ENCODE measurements around the gene MDM2. TPM values are rescaled to one million over a fixed set of nuclear protein-coding genes. Genes with fewer than 3 reads are reported as not detected.
"Not testable (repeated sequence)": the region's sequence is repeated elsewhere in the genome, so short reads cannot be mapped to it uniquely, and the experiment has no call there.

MDM2 gene
- total RNA-seq, 1 donor from 2014 or later = 243 TPM

GRCh38 chr12:68805592-68806120 lies 2.3 kb upstream of the MDM2 start:
- DNase-seq (ENCODE audit: low read depth, low spot score) = no peak

DNA sequence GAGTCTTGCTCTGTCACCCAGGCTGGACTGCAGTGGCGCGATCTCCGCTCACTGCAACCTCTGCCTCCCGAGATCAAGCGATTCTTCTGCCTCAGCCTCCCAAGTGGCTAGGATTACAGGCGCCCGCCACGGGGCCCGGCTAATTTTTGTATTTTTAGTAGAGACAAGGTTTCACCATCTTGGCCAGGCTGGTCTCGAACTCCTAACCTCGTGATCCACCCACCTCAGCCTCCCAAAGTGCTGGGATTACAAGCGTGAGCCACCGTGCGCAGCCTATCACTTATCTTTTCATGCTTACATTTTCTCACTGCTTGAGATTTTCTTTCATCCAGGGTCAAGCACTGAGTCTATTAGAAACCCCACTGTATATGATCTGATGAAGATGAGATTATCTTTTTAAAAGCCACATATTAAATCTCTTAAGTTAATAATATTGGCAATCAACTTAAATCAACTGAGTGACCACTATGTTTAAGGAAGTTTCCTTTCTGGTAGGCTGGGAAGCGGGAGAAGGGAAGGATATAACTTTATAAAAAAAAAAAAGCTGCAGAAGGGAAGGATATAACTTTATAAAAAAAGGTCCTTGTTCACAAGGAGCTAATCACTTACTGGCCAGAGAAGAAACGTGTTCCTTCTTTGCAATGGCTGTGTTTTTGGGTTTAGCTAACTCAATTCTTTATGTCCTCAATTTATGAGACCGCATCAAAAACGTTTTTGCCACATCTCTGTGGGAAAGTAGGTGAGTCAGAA lies 1.3 kb upstream of the MDM2 start:
- DNase-seq (ENCODE audit: low read depth, low spot score) = no peak

GRCh38 chr12:68807274-68807575 lies 752 bp upstream of the MDM2 start:
- DNase-seq (ENCODE audit: low read depth, low spot score) = not testable (repeated sequence)

DNA sequence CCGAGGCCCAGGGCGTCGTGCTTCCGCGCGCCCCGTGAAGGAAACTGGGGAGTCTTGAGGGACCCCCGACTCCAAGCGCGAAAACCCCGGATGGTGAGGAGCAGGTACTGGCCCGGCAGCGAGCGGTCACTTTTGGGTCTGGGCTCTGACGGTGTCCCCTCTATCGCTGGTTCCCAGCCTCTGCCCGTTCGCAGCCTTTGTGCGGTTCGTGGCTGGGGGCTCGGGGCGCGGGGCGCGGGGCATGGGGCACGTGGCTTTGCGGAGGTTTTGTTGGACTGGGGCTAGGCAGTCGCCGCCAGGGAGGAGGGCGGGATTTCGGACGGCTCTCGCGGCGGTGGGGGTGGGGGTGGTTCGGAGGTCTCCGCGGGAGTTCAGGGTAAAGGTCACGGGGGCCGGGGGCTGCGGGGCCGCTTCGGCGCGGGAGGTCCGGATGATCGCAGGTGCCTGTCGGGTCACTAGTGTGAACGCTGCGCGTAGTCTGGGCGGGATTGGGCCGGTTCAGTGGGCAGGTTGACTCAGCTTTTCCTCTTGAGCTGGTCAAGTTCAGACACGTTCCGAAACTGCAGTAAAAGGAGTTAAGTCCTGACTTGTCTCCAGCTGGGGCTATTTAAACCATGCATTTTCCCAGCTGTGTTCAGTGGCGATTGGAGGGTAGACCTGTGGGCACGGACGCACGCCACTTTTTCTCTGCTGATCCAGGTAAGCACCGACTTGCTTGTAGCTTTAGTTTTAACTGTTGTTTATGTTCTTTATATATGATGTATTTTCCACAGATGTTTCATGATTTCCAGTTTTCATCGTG lies 612 bp downstream of the MDM2 start:
- peak; percentile 84 for DNase-seq (ENCODE audit: low read depth, low spot score)

DNA sequence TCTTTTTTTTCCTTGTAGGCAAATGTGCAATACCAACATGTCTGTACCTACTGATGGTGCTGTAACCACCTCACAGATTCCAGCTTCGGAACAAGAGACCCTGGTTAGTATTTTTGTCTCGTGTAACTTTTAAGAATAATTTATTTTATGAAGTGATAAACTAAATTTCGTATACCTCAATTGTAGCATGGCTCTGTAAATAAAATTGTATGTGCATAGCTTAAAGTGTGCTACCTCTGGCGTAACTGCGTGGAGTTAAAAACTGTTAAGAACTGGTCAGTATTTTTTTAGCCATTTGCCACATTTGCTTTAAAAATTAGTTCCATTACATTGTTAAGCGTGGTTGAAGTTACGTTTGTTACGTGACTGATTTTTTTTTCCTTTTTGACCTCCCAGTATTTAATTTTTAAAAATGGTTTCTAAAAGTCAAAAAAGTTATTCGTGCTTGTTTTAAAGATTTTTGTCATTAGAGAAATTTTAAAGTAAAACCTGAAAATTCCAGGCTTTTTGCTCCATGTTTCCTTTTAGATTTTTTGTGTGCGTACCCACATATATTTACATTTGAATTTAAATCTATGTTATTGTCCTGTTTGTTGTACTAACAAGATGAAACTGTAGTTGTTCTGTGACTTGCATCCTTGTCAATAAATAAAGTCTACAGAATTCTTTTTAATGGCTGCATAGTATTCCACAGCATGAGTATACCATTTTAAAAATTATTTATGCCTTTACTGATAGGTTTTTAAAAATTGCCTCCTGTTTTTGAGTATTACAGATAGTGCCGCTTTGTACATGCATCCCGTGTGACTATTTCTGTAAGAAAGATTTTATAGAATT lies 1.4 kb downstream of the MDM2 start:
- no peak for DNase-seq (ENCODE audit: low read depth, low spot score)

DNA sequence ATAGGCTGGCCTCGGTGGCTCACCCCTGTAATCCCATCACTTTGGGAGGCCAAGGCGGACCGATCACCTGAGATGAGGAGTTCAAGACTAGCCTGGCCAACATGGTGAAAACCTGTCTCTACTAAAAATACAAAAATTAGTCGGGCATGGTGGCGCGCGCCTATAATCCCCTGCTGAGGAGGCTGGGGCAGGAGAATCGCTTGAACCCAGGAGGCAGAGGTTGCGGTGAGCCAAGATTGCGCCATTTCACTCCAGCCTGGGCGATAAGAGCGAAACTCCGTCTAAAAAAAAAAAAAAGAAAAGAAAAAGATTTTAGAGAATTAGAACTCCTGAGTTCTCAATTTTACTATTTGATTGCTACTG lies 2.0 kb downstream of the MDM2 start:
- DNase-seq (ENCODE audit: low read depth, low spot score) = not testable (repeated sequence)

GRCh38 chr12:68811573-68811972 lies 3.6 kb downstream of the MDM2 start:
- DNase-seq (ENCODE audit: low read depth, low spot score) = not testable (repeated sequence)

DNA sequence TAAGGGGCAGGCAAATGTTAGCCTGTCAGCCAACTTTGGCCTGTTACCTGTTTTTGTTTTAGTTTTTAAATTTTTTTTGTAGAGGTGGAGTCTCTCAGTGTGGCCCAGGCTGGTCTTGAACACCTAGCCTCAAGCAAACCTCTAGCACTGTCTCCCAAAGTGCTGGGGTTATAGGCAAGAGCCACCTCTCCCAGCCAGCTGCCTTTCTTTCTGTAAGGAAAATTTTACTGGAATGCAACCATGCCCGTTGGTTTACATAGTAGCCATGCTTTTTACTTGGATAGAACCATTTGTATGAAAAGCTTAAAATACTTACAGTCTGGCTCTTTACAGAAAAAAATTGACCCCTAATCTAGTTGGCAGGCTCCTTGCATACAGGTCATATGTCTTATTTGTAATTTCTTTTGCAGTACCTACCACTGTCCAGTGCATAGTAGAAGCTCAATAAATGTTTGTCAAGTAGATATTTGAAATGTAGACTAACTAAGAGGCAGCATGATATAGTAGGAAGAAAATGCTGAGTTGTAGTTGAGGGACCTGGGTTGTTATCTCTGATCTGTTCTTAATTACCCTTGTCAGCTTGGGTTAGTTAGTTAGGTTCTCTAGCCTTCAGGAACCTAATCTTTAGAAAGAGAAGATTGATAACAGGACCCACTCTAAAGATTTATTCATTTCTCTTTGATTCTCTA lies 4.7 kb downstream of the MDM2 start:
- DNase-seq (ENCODE audit: low read depth, low spot score) = no peak

DNA sequence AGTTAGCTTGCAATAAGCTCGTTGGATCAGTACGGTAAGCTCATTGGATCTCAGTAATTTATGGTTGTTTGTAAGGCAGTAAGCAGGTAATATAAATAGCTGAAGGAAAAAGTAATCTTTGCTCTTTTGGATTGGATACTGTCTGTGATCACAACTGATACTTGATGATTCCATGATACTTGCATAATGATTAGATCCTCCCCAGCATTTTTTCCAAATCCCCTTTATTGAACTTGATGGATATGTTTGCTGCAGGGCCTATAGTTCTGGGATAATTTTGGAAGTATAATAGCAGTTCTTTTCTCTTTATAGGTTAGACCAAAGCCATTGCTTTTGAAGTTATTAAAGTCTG lies 5.2 kb downstream of the MDM2 start:
- DNase-seq (ENCODE audit: low read depth, low spot score) = no peak

GRCh38 chr12:68814490-68815231 lies 6.7 kb downstream of the MDM2 start:
- no peak for DNase-seq (ENCODE audit: low read depth, low spot score)

DNA sequence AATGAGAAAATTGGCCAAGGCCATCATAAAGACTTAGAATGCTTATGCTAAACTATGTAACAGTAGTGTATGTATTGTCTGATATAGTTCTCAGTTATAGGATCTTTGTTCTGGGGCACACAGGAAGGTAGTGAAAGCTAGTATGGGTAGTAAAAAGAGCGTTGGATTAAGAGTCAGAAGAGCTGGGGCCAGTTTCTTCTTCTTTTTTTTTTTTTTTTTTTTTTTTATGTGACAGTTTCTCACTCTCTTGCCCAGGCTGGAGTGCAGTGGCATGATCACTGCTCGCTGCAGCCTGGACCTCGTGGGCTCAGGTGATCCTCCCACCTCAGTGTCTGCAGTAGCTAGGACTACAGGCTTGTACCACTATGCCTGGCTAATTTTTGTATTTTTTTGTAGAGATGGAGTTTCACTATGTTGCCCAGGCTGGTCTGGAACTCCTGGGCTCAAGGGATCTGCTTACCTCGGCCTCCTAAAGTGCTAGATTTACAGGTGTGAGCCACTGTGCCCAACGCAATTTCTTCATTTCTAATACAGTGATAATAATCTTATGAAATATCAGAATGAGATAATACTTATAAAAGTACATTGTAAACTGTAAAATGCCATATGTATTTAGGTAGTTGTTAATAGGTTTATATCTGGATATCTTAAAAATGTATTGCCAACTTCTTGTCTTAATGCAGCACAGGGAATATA lies 7.4 kb downstream of the MDM2 start:
- DNase-seq (ENCODE audit: low read depth, low spot score) = no peak

DNA sequence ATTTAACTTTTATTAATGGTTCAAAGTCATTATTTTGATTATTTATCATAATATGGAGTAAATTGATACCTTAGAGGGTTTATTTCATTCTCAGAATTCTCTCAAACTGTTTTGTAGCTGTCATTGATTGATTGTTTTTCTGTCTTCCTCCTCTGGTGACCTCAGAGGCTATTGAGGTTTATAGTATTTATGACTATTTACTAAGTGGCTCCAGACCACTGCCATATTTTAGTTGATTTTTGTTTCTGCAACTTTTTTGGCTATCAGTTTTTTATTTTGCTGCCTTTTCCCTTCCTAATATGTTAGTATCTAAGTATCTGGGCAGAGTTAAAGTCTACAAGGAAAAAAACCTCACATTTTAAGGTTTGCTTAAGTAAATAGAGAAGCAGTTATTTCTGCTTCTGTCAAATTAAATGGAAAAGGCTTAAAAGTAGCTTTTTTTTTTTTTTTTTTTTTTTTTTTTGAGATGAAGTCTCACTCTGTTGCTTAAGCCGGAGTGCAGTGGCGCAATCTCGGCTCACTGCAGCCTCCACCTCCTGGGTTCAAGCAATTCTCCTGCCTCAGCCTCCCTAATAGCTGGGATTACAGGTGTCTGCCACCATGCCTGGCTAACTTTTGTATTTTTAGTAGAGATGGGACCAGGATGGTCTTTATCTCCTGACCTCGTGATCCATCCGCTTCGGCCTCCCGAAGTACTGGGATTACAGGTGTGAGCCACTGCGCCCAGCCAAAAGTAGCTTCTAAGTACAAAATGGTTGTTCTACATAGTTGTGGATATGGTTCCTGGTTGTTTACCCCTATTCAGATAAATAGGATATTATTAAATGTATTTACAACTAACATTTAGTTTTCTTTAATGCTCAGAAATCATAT lies 8.2 kb downstream of the MDM2 start:
- DNase-seq (ENCODE audit: low read depth, low spot score) = no peak

GRCh38 chr12:68819481-68819880 lies 11.5 kb downstream of the MDM2 start:
- DNase-seq (ENCODE audit: low read depth, low spot score) = not testable (repeated sequence)

- no peak for DNase-seq (ENCODE audit: low read depth, low spot score)
Measured at GRCh38 chr12:68821357-68822188, 13.6 kb downstream of the MDM2 start.

DNA sequence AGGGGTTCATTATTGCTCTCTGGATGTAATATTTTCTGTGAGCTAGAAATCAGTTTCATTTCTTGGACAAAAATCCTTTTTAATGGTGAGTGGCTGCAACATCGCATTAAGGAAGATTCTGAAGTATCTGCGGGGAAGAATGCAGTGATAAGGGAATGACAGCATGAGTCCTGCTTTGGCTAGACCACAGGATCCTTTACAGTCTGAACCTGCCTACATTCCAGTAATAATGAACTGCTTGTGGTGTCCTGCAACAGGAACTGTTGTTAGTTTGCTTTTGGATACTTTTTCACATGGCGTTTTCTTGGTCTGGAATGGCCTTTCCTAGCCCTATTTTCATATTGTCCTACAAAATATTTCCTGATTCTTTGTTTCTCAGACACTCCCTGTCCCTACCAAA lies 15.7 kb downstream of the MDM2 start:
- DNase-seq (ENCODE audit: low read depth, low spot score) = no peak

DNA sequence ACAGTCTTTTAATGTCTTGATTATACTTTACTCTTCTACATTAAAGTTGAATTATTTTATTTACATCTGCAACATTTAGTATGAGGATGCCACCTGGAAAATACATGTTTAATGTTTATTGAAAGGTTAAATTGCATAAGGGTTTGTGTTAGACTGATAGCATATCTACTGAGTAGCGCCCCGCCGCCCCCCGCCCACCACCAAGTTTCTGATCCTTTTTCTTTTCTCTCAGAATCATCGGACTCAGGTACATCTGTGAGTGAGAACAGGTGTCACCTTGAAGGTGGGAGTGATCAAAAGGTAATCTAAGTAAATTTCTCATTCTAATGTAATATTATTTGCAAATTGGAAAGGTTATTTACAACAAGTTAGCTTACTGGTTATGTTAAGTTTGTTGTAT lies 16.2 kb downstream of the MDM2 start:
- no peak for DNase-seq (ENCODE audit: low read depth, low spot score)

DNA sequence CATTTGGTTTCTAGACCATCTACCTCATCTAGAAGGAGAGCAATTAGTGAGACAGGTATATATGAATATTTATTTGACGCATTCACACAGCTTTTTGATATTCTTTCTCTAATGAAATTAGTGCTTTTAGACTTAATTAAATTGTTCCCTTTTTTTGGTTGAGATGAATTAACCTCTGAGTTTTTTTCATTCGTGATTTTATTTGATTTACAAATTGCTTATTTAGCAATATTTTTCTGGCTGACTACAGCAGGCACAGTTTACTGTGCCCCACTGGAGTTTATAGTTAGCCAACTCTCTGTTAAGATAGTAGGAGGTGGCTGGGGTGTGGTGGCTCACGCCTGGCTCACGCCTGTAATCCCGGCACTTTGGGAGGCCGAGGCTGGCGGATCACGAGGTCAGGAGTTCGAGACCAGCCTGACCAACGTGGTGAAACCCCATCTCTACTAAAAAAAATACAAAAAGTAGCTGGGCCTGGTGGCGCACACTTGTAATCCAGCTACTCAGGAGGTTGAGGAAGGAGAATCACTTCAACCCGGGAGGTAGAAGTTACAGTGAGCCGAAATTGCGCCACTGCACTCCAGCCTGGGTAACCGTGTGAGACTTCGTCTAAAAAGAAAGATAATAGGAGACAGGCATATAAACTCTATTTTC lies 16.7 kb downstream of the MDM2 start:
- no peak for DNase-seq (ENCODE audit: low read depth, low spot score)

All from pulmonary artery endothelial cell (primary cell).